ENCODE results near the gene DEFB121.

Gene DEFB121

DNA sequence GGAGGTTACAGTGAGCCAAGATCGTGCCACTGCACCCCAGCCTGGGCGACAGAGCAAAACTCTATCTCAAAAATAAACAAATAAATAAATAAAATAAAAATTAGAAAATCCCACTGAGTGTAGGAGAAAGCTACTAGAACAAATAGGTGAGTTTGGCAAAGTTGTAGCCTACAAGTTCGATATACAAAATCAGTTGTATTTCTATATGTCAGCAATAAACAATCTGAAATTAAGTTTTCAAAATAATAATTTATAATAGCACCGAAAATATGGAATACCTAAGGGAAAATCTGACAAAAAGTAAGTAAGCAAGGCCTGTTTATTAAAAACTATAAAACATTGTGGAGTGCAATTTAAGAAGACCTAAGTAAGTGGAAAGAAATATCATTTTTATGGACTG, 42.7 kb downstream of the DEFB121 start:
- no peak for DNase-seq (ENCODE audit: low read depth in 2 of 2)

- DNase-seq (ENCODE audit: low read depth in 2 of 2), result no peak
These were observed 50.0 kb downstream of the DEFB121 start for GRCh38 chr20:31355981-31356380.

Data from stimulated activated CD8-positive, alpha-beta memory T cell treated with anti-CD3 and anti-CD28 coated beads, Interleukin-2, amount 100 ng/mL, for 48 hours (primary cell).